ENCODE data around the gene IGDCC3. TPM values are rescaled to one million over a fixed set of nuclear protein-coding genes. Genes with fewer than 3 reads are reported as not detected.

IGDCC3 gene
- 10 to 100 TPM in 3 of 5 donors, 1 to 10 TPM in 2; 5.5 to 12.9 (median 10.8) TPM for polyA plus RNA-seq (ENCODE audit: insufficient read depth in 1 of 5, insufficient read length in 5 of 5, low replicate concordance in 1 of 5)
- long read RNA-seq, donor 1, full-length matches to known transcripts = 1 of 1 reads
- long read RNA-seq, donor 1, partial matches to known transcripts = 0 of 1 reads
- long read RNA-seq, donor 1, other reads (novel, unspliced or antisense) = 0 of 1 reads
- long read RNA-seq, donor 2, full-length matches to known transcripts = 1 of 9 reads
- long read RNA-seq, donor 2, partial matches to known transcripts = 8 of 9 reads
- long read RNA-seq, donor 2, other reads (novel, unspliced or antisense) = 0 of 9 reads
- long read RNA-seq, donor 3 = 0 reads
- long read RNA-seq, donor 4 = 0 reads
- long read RNA-seq, donor 5 = 0 reads
- long read RNA-seq, donor 6, full-length matches to known transcripts = 2 of 2 reads
- long read RNA-seq, donor 6, partial matches to known transcripts = 0 of 2 reads
- long read RNA-seq, donor 6, other reads (novel, unspliced or antisense) = 0 of 2 reads
- long read RNA-seq, donor 7, full-length matches to known transcripts = 1 of 1 reads
- long read RNA-seq, donor 7, partial matches to known transcripts = 0 of 1 reads
- long read RNA-seq, donor 7, other reads (novel, unspliced or antisense) = 0 of 1 reads
- long read RNA-seq, donor 8 = 0 reads

- DNase-seq = peak; percentile 63 to 74
These were observed at the start of gene IGDCC3 for GRCh38 chr15:65377976-65378366. IGDCC3 (minus strand) TSS chr15:65378002; CDS start chr15:65377788, 214 bp downstream.

- DNase-seq = no peak
These were observed 48.5 kb upstream of the IGDCC3 start for GRCh38 chr15:65426216-65426853.

- no peak for DNase-seq
These were observed 46.9 kb upstream of the IGDCC3 start for GRCh38 chr15:65424683-65425082.

- DNase-seq = no peak
These were observed 46.3 kb upstream of the IGDCC3 start for GRCh38 chr15:65423976-65424679.

GRCh38 chr15:65423150-65423975 lies 45.6 kb upstream of the IGDCC3 start:
- DNase-seq = no peak

- DNase-seq = peak; percentile 87 to 89
These were observed 43.8 kb upstream of the IGDCC3 start for GRCh38 chr15:65421360-65422215.

GRCh38 chr15:65420975-65421359 lies 43.2 kb upstream of the IGDCC3 start:
- no peak for DNase-seq

GRCh38 chr15:65418596-65418995 lies 40.8 kb upstream of the IGDCC3 start:
- DNase-seq = no peak

GRCh38 chr15:65416845-65417416 lies 39.1 kb upstream of the IGDCC3 start:
- peak; percentile 66 to 77 for DNase-seq

- peak; percentile 73 to 78 for DNase-seq
These were observed 37.2 kb upstream of the IGDCC3 start for GRCh38 chr15:65414841-65415621.

- DNase-seq = no peak
These were observed 36.0 kb upstream of the IGDCC3 start for GRCh38 chr15:65413760-65414144.

GRCh38 chr15:65413051-65413759 lies 35.4 kb upstream of the IGDCC3 start:
- no peak for DNase-seq

GRCh38 chr15:65412556-65412955 lies 34.8 kb upstream of the IGDCC3 start:
- DNase-seq = no peak

GRCh38 chr15:65411465-65412071 lies 33.8 kb upstream of the IGDCC3 start:
- DNase-seq = no peak

GRCh38 chr15:65410972-65411371 lies 33.2 kb upstream of the IGDCC3 start:
- no peak for DNase-seq

GRCh38 chr15:65410036-65410435 lies 32.2 kb upstream of the IGDCC3 start:
- no peak for DNase-seq

GRCh38 chr15:65409036-65409631 lies 31.3 kb upstream of the IGDCC3 start:
- no peak for DNase-seq
